HCEC 1CT (cell line): ENCODE data around the gene TFEC.
"Not testable (repeated sequence)": the region's sequence is repeated elsewhere in the genome, so short reads cannot be mapped to it uniquely, and the experiment has no call there.

Experiments used
- DNase-seq: peaks from one replicate; pipeline ENCODE4 v3.0.0-alpha.2; 2017

Gene TFEC

GRCh38 chr7:115987486-115987885 is 43.1 kb downstream of the TFEC start:
- no peak for DNase-seq

GRCh38 chr7:115984105-115984504 is 46.5 kb downstream of the TFEC start:
- peak; percentile 3 for DNase-seq

- no peak for DNase-seq
Observed at GRCh38 chr7:115980159-115980558, 50.4 kb downstream of the TFEC start.

GRCh38 chr7:115976651-115977050 is 53.9 kb downstream of the TFEC start:
- DNase-seq, result no peak

- no peak for DNase-seq
Observed at GRCh38 chr7:115975766-115976165, 54.8 kb downstream of the TFEC start.

- DNase-seq, result no peak
Observed at GRCh38 chr7:115973406-115973805, 57.2 kb downstream of the TFEC start.

- DNase-seq, result no peak
Observed at GRCh38 chr7:115971506-115971905, 59.1 kb downstream of the TFEC start.

- no peak for DNase-seq
Observed at GRCh38 chr7:115968596-115968995, 62.0 kb downstream of the TFEC start.

GRCh38 chr7:115968171-115968570 is 62.4 kb downstream of the TFEC start:
- DNase-seq, result no peak

GRCh38 chr7:115965796-115966475 is 64.6 kb downstream of the TFEC start:
- DNase-seq, result no peak

- no peak for DNase-seq
Observed at GRCh38 chr7:115965236-115965635, 65.3 kb downstream of the TFEC start.

- no peak for DNase-seq
Observed at GRCh38 chr7:115964799-115965198, 65.8 kb downstream of the TFEC start.

- no peak for DNase-seq
Observed at GRCh38 chr7:115962340-115962739, 68.2 kb downstream of the TFEC start.

GRCh38 chr7:115953592-115954255 is 76.8 kb downstream of the TFEC start:
- DNase-seq, result no peak

- DNase-seq, result no peak
Observed at GRCh38 chr7:115952832-115953231, 77.7 kb downstream of the TFEC start.

- DNase-seq, result no peak
Observed at GRCh38 chr7:115951547-115951946, 79.0 kb downstream of the TFEC start.

- peak; percentile 16 for DNase-seq
Observed at GRCh38 chr7:115941703-115942268, 88.8 kb downstream of the TFEC start.

GRCh38 chr7:115940460-115941060 is 90.0 kb downstream of the TFEC start:
- no peak for DNase-seq

GRCh38 chr7:115937960-115938359 is 92.6 kb downstream of the TFEC start:
- DNase-seq, result no peak

GRCh38 chr7:115933471-115933870 is 97.1 kb downstream of the TFEC start:
- no peak for DNase-seq

- no peak for DNase-seq
Observed at GRCh38 chr7:115932880-115933279, 97.7 kb downstream of the TFEC start.

GRCh38 chr7:115930184-115930583 is 100.4 kb downstream of the TFEC start:
- DNase-seq, result not testable (repeated sequence)

- not testable (repeated sequence) for DNase-seq
Observed at GRCh38 chr7:115929736-115930135, 100.8 kb downstream of the TFEC start.

GRCh38 chr7:115924411-115924810 is 106.2 kb downstream of the TFEC start:
- DNase-seq, result no peak
